ENCODE results near the gene ZMYND8. TPM values are rescaled to one million over a fixed set of nuclear protein-coding genes. Genes with fewer than 3 reads are reported as not detected.

ZMYND8 gene
- total and polyA plus RNA-seq, 2 of the 8 experiments (the other 6 are each of a cell fraction or from before 2014, with no cell fraction given), result 50.5 to 163 TPM

- POLR2A ChIA-PET (ENCODE audit: partially characterized antibody), result interaction anchor here (1.1 to 42.1 kb wide), 12 partner anchors 5 to 659 kb away, joined by 3 to 1191 read pairs (median 6); partner anchors contain the start of gene ZMYND8
- H3K4me1 ChIP-seq (replicated peaks in 1 of 4; ENCODE audit: control insufficient read depth in 3 of 4, insufficient read depth in 4 of 4, low read length in 3 of 4), result peaks cover 47 to 66% (median 56%) of the 10 kb centered on the region in 4 experiments
- no peak overlapping the region for H3K23ac ChIP-seq (ENCODE audit: insufficient read length)
- peak overlapping the region; percentile 52 for H2BK120ac ChIP-seq (replicated peaks; ENCODE audit: low read depth, low read length)
- H3K18ac ChIP-seq (ENCODE audit: extremely low read depth, low read length), result peak overlapping the region; percentile 60
- H3K27ac ChIP-seq (ENCODE audit: low read depth, low read length), result peak overlapping the region; percentile 98
- peak overlapping the region; percentile 92 for H4K91ac ChIP-seq (replicated peaks; ENCODE audit: insufficient read length, low read length)
- no peak overlapping the region for H4K8ac ChIP-seq (ENCODE audit: extremely low read depth, insufficient read depth, low read length)
- WGBS, 2 experiments (ENCODE audit: extremely low coverage in 1 of 2, insufficient coverage in 1 of 2, insufficient read length in 1 of 2, insufficient replicate concordance in 2 of 2, low coverage in 1 of 2, low lambda C conversion rate in 2 of 2, missing lambda C conversion rate in 1 of 2), result 80% methylated on average over 9 of the region's 9 CpGs; no CpG with 5 or more reads in 1 of the 2 experiments
- peak overlapping the region; percentile 17 for H3K56ac ChIP-seq (replicated peaks; ENCODE audit: insufficient read length, low read depth, low read length)
- H2AFZ ChIP-seq (ENCODE audit: low read length), result no peak overlapping the region
- no peaks in the 10 kb centered on the region; the same call in 1 of the 2 replicates for H3K23me2 ChIP-seq (ENCODE audit: low read depth, low read length)
- H3K79me2 ChIP-seq (ENCODE audit: control insufficient read depth in 1 of 2, insufficient read depth in 2 of 2, low read length in 2 of 2), result peaks cover 44 to 97% of the 10 kb centered on the region in 2 experiments
- peak overlapping the region; percentile 53 to 67; a peak in 3 of 4 replicates for H3K4me2 ChIP-seq (ENCODE audit: insufficient read depth in 1 of 2, low read depth in 2 of 2, low read length in 2 of 2)
- peak overlapping the region in 3 of 4 experiments; percentile 21 to 81 (median 55); a peak in 4 of 7 replicates for H3K9ac ChIP-seq (replicated peaks in 1 of 4; ENCODE audit: extremely low read depth in 1 of 4, low read depth in 3 of 4, low read length in 3 of 4)
- CTCF ChIA-PET (ENCODE audit: partially characterized antibody), result interaction anchor here (0.7 to 8.4 kb wide), 5 partner anchors 10 to 87 kb away, joined by 3 to 86 read pairs (median 8); no protein-coding TSS in a partner anchor
- H2BK12ac ChIP-seq (ENCODE audit: low read depth, low read length), result peak overlapping the region; percentile 89
- no peak overlapping the region for H3K14ac ChIP-seq (ENCODE audit: insufficient read length)
- peak overlapping the region; percentile 99 for H2BK5ac ChIP-seq (ENCODE audit: low read depth, low read length)
- H4K20me1 ChIP-seq (replicated peaks in 1 of 2; ENCODE audit: control insufficient read depth in 1 of 2, insufficient read depth in 2 of 2, low read length in 2 of 2), result peaks cover 0 to 2% of the 10 kb centered on the region in 2 experiments
- peak overlapping the region; percentile 23; the same call in 1 of the 2 replicates for H2BK20ac ChIP-seq (ENCODE audit: low read length)
- FAIRE-seq (no peak), DNase-seq (ENCODE audit: low read depth in 1 of 2, low spot score in 2 of 2) (no peak)
- no peaks in the 10 kb centered on the region for H3K9me3 ChIP-seq (ENCODE audit: insufficient read depth in 2 of 2, low read depth in 1 of 2, low read length in 1 of 2)
- peak overlapping the region; percentile 77 for H4K5ac ChIP-seq (ENCODE audit: insufficient read length, low read depth, low read length)
- H2AK5ac ChIP-seq (ENCODE audit: low read depth, low read length), result peak overlapping the region; percentile 58
- H3K36me3 ChIP-seq (ENCODE audit: control insufficient read depth in 2 of 4, insufficient read depth in 4 of 4, low read length in 3 of 4), result peaks cover 0 to 20% (median under 1%) of the 10 kb centered on the region in 4 experiments; a peak in 4 of 8 replicates
- no peak overlapping the region for H3K4ac ChIP-seq (replicated peaks; ENCODE audit: insufficient read length, low read depth, low read length)
- no peak overlapping the region; a peak in 1 of 8 replicates for H3K4me3 ChIP-seq (ENCODE audit: extremely low read depth in 1 of 4, insufficient read depth in 2 of 4, low read depth in 3 of 4, low read length in 4 of 4)
- peaks cover 7% of the 10 kb centered on the region; the same call in 1 of the 2 replicates for H3K79me1 ChIP-seq (ENCODE audit: low read depth, low read length)
- H2BK15ac ChIP-seq (ENCODE audit: low read length), result peak overlapping the region; percentile 66; the same call in 1 of the 2 replicates
- H3K27me3 ChIP-seq (replicated peaks in 1 of 4; ENCODE audit: control insufficient read depth in 3 of 4, extremely low read depth in 1 of 4, insufficient read depth in 3 of 4, low read length in 3 of 4), result no peaks in the 10 kb centered on the region
- TF ChIP-seq SP4 (IDR thresholded peaks at IDR 0.05; ENCODE audit: low read length), result no peak
- TF ChIP-seq BRCA1 (IDR thresholded peaks at IDR 0.05; ENCODE audit: low read depth, low read length), result no peak
- TF ChIP-seq TCF12 (IDR thresholded peaks at IDR 0.05; ENCODE audit: low read depth, low read length), result no peak
- TF ChIP-seq KDM1A (IDR thresholded peaks at IDR 0.05; ENCODE audit: borderline replicate concordance, low read length), result peak; percentile 88
- no peak for TF ChIP-seq YY1 (IDR thresholded peaks at IDR 0.05; ENCODE audit: low read depth, low read length)
- TF ChIP-seq TAF1 (IDR thresholded peaks at IDR 0.05; ENCODE audit: low read depth, low read length), result no peak
- TF ChIP-seq CBX5 (IDR thresholded peaks at IDR 0.05; ENCODE audit: low read depth, low read length), result no peak
- no peak for TF ChIP-seq POU5F1 (IDR thresholded peaks at IDR 0.05; ENCODE audit: low read depth, low read length)
- TF ChIP-seq TBP (IDR thresholded peaks at IDR 0.05; ENCODE audit: low read depth, low read length), result no peak
- TF ChIP-seq GABPA (IDR thresholded peaks at IDR 0.05; ENCODE audit: borderline replicate concordance, insufficient read depth, low read length), result no peak
- TF ChIP-seq HDAC2 (IDR thresholded peaks at IDR 0.05; ENCODE audit: borderline replicate concordance in 1 of 2, low read depth in 2 of 2, low read length in 2 of 2), result peak in 1 of 2 experiments; percentile 33; a peak in 1 of 4 replicates
These were observed 3.2 kb upstream of the ZMYND8 start for GRCh38 chr20:47359530-47360296.

Measured in H1 (cell line).